ENCODE results near the gene MAPK12.

Gene MAPK12

GRCh38 chr22:50232481-50233151 lies 28.9 kb downstream of the MAPK12 start:
- no peak for DNase-seq (ENCODE audit: low read depth)

DNA sequence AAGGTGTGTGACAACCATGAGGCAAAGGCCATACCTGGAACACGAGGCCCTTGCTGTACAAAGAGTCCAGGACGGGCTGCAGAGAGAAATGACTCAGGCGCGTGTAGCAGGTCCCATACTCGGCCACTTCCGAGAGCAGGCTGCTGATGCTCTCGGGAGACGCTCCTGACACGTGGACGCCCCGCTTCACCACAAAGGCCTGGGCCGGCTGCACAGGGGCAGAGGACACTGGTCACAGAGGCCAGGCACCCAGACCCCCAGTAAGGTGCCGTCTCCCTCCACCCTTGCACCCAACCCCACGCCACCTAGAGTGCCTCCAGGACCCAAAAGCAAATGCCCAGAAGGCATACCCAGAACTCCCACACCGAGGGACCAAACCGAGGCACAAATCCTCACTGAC lies 32.1 kb downstream of the MAPK12 start:
- no peak for DNase-seq (ENCODE audit: low read depth)

- DNase-seq (ENCODE audit: low read depth), result no peak
These were observed 33.1 kb downstream of the MAPK12 start for GRCh38 chr22:50228366-50228765.

- no peak for DNase-seq (ENCODE audit: low read depth)
These were observed 33.8 kb downstream of the MAPK12 start for GRCh38 chr22:50227579-50228215.

DNA sequence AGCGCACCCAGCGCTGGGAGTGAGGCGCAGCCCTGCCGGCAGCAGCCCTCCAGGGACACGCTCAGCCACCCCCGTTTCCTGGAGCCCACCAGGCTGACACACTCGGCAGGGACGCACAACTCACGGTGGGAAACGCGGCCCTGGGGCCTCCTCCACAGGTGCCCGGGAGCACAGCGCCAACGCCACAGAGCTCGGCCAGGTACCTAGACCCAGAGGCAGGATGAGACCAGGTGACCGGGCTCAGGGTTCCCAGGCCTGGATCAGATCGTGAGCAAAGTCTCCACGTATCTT lies 34.7 kb downstream of the MAPK12 start:
- no peak for DNase-seq (ENCODE audit: low read depth)

- no peak for DNase-seq (ENCODE audit: low read depth)
These were observed 35.2 kb downstream of the MAPK12 start for GRCh38 chr22:50226063-50226874.

- no peak for DNase-seq (ENCODE audit: low read depth)
These were observed 36.1 kb downstream of the MAPK12 start for GRCh38 chr22:50225200-50225969.

- no peak for DNase-seq (ENCODE audit: low read depth)
These were observed 37.4 kb downstream of the MAPK12 start for GRCh38 chr22:50224071-50224470.

DNA sequence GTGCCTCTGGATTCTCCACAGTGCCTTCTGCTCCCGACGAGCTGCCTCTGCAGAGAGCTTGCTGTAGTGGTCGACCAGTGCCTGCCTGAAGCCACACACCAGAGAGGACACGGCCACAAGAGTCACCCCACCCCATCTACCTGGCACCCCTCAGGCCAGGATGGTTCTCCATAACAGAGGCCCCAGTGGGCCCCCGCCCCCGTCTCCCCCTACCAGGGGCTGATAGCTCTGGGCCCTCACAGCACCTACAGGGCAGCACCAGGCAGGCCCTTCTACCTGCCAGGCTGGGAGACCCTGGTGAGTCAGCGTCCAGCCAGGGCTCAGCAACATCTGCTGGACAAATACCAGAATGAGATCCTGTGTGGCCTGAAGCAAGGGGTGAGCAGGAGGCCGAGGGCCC lies 39.0 kb downstream of the MAPK12 start:
- DNase-seq (ENCODE audit: low read depth), result no peak

DNA sequence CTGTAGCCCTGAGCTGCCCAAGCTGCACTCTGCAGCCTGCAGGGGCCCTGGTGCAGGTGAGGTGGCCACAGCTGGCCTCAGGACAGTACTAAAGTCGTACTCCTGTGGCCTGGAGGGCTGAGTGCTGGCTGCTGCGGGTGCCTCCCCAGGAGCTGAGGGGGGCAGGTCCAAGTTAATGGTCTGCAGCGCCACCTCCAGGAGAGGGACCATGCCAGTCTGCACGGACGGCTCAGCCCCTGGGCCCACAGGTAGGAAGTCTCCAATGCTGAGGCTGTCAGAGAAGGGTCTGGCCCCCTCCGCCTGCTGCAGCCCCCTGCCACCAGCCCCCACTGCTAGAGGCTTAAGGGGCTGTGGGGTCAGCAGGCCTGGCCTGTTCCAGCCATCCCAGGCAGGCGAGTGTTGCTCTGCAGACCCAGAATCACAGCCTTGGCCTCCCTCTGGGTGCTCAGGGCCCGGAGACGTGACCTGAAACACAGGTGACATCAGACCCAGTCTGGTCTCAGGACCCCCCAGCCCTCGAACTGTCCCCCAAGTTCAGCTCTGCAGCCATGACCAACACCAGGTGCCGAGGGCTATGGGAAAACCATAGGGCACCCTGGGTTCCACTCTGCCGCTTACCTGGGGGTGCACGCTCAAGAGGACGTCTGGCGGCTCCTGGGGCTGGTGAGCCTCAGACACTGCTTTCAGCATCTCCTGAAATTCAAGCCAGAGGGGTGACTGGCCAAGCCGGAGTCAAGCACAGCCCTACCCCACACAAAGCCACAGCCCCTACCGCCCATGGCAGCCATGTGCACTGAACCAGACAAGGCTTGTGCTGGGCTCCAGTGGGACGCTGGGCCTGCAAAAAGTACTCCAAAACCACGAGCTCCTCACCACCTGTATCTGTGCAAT lies 39.8 kb downstream of the MAPK12 start:
- DNase-seq (ENCODE audit: low read depth), result no peak

DNA sequence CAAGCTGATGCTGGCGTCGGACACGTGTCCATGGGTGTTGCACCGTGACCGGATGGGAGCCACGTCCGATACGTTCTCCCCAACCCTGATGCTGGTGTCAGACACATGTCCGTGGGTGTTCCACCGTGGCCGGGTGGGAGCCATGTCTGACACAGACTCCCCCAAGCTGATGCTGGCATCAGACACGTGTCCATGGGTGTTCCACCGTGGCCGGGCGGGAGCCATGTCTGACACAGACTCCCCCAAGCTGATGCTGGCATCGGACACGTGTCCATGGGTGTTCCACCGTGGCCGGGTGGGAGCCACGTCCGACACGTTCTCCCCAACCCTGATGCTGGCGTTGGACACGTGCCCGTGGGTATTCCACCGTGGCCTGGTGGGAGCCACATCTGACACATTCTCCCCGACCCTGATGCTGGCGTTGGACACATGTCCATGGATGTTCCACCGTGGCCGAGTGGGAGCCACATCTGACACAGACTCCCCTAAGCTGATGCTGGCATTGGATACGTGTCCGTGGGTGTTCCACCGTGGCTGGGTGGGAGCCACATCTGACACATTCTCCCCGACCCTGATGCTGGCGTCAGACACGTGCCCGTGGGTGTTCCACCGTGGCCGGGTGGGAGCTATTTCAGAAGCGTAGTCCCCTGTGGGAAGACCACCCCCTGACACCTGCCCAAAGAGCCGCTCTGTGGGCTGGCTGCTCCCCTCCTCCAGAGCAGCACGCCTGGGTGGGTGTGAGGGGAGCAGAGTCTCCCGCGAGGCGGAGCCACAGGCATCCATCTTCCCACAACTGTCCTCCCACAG lies 40.7 kb downstream of the MAPK12 start:
- DNase-seq (ENCODE audit: low read depth), result no peak

- no peak for DNase-seq (ENCODE audit: low read depth)
These were observed 41.5 kb downstream of the MAPK12 start for GRCh38 chr22:50219800-50220602.

GRCh38 chr22:50218996-50219727 lies 42.3 kb downstream of the MAPK12 start:
- peak; percentile 66 for DNase-seq (ENCODE audit: low read depth)

DNA sequence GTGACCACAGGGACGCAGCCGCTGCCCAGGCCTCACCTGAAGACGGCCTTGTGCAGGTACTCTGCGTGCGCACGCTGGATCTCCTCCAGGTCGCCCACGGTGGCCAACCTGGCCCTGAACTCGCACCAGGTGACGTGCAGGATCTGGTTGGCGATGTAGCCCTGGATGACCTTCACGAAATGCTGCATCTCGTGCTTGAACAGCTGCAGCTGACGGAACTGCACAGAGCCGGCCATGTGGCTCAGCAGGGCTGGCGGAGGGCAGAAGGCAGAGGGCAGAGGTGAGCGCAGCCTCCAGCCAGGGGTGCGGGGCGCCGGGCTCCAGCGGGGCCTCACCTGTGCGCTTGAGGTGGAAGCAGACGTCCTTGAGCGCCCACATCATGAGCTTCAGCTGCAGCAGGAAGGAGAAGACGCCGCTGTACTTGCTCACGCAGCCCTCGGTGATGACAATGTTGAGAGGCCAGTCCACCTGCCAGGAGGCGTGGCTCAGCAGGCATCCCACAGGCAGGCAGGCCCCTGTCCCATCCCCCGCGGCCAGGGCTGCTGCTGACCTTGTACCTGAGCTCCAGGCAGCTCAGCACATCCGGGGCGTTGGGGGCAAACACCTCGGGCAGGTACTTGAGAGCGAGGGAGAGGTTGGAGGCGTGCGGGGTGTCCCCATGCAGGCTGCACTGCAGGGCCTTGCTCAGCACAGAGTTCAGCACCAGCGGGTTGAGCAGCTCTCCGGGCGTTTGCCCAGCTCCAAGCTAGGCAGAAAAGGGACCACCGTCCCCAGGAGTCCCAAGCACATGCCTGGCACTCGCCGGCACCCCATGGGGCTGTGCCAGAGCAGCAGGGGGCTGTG lies 43.1 kb downstream of the MAPK12 start:
- DNase-seq (ENCODE audit: low read depth), result no peak

GRCh38 chr22:50217543-50218152 lies 43.8 kb downstream of the MAPK12 start:
- no peak for DNase-seq (ENCODE audit: low read depth)

DNA sequence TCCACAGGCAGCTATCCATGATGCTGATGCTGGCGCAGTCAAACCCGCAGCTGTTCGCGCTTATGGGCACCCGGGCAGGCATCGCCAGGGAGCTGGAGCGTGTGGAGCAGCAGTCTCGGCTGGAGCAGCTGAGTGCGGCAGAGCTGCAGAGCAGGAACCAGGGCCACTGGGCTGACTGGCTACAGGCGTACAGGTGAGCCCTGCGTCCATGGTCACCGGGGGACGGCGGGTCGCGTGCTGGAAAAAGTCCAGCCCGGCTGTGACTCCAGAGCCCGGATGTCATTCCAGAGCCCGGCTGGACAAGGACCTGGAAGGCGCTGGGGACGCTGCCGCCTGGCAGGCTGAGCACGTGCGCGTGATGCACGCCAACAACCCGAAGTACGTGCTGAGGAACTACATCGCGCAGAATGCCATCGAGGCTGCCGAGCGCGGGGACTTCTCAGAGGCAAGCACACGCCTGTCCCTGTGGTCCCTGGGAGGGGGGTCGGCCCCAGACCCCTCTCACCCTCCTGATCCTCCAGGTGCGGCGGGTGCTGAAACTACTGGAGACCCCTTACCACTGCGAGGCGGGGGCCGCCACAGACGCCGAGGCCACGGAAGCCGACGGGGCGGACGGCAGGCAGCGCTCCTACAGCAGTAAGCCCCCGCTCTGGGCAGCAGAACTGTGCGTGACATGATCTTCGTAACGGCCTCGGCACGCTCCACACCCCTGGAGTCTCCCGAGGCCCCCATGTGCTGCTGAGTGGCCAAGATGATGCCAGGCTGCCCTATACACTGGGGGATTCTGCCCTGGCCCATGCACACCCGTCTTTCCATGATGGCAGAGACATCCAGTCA lies 44.6 kb downstream of the MAPK12 start:
- no peak for DNase-seq (ENCODE audit: low read depth)

All from fibroblast of gingiva (primary cell).